NK-92 treated with Interleukin-12 subunit alpha and Interleukin-12 subunit beta, amount 100 ng/mL, for 24 hours (cell line): ENCODE measurements around the gene RIN2.

Experiments used
- DNase-seq: peaks from one replicate; lab custom pipeline; 2025; lab: John Stamatoyannopoulos, UW

The RIN2 gene

GRCh38 chr20:19765913-19766312 is 7.9 kb downstream of the RIN2 start:
- no peak for DNase-seq

- no peak for DNase-seq
Observed at GRCh38 chr20:19767070-19767469, 9.0 kb downstream of the RIN2 start.

DNA sequence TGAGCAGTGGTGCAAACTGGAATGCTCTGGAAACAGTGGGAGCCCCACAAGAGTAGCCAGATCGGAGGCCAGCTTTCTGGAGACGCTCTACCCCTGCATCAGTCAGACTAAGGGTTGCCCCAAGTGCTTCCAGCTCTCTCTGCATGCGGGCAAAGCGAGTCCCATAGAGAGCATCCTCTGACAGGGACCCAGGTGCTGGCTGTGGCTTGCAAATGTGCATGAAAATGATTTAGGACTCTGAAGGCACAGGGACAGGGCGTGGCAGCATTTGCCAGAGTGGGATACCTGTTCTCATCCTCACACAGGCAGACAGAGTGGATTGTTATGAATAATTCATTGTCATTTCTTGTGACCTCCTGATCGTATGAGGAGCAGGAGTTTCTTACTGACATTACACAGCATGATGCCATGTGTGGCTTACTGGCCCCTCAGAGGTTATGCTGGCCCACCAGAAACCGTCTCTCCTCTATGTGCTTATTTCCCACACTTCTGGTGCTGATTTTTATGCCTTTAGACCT is 10.3 kb downstream of the RIN2 start:
- no peak for DNase-seq

DNA sequence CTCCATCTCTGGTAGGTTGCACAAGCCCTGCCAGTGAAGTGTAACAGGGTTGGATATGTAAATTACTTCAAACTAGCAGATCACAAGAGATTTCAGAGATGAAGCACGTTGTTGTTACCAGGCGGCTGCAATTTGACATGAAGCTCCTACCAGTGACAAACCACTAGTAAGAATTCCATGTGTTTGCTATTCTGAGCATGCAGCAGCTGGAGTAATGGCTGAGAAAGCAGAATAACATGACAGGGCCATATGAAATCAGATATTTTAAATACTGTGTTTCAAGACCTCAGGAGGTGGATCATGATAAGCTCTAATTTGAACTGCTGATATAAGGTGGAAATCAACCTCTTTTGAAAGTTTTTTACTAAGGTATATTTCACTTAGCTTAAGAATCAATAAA is 11.4 kb downstream of the RIN2 start:
- no peak for DNase-seq

DNA sequence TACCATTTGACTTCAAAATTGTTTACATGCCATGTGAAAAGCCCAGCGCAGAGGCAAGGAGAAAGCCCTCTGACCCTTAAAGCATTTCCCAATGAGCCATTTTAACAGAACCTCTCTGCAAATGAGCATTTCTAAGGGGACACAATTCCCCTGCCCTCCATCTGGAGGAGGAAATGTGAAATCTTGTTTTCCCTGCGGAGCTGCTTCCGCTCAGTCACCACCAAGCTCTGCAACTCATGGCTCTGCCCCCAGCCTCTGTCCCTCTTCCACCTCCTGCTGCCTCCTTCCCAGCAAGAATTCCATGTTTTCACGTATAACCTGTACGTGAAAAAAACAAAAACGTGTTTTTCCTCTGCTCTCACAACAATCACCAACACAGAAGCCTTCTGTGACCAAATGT is 12.3 kb downstream of the RIN2 start:
- no peak for DNase-seq

DNA sequence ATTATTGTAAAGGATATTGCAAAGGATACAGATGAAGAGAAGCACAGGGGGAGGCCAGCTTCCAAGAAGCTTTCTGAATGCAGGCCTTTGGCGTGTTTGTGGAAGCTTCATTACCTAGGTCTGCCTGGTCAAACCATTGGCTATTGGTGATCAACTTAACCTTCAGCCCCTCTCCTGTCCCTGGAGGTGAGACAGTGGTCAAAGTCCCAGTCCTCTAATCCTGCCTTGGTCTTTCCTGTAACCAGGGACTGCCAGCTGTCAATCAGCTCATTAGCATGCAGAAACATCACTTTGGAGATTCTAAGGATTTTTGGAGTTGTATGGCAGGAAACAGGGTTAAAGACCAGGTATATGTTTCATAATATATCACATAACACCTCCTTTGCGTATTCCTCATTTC is 13.0 kb downstream of the RIN2 start:
- DNase-seq, result no peak

DNA sequence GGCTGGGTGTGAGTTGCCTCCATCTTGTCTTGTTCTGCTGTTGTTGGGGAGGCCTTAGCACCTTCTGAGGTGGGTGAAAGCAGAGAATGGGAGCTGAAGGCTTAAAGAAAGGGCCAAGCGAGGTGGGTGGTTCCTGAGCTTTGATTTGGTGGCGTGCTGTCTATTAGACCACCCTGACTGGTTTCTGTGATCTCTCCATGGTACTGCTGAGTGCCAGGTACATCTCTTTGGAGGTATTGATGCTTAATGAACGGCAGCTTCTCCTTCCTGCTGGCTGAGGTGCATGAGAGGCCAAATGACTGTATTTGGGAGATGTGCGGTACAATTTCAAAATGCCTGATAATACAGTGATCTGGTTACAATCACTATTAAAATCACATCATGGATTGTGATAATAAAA is 15.4 kb downstream of the RIN2 start:
- DNase-seq, result no peak

- no peak for DNase-seq
Observed at GRCh38 chr20:19774135-19774933, 16.3 kb downstream of the RIN2 start.

DNA sequence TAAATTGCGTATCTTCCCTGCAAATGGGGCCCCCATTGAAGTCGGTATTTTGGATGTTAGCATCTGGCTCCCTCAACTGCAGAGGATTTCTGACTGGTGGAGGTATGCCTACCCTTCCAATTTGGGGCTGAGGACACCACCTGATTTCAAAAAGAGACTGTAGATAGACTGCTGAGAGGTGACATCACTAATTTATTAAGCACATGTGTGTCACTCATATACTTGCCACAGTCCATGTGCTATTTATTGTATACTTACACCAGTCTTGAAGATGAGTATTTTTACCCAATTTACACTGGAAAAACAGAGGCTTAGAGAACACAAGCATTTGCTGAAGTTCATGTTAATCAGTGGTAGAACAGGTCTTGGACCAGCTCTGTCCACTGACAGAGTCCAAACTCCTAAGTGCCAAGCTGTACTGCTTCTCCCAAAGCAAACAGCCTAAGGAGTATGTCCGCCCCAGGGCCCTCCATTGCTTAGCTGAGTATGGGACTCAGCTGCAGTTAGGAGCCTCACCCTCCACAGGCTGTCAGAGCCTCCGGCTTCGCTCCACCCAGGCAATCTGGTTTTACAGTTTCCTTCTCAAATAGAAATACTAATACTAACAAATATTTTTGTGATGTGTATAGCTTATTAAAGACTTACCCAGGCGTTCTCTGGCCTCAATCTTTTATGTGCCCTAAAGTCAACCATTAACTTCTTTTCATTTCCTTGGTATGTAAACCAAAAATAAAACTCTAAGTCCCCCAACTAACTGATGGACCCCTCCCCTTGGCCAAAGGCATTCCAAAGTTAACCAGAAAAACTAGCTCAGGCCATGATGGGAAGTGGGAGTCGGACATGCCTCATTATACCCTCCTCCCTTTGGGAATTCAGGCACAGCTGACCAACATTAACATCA is 17.5 kb downstream of the RIN2 start:
- DNase-seq, result no peak

DNA sequence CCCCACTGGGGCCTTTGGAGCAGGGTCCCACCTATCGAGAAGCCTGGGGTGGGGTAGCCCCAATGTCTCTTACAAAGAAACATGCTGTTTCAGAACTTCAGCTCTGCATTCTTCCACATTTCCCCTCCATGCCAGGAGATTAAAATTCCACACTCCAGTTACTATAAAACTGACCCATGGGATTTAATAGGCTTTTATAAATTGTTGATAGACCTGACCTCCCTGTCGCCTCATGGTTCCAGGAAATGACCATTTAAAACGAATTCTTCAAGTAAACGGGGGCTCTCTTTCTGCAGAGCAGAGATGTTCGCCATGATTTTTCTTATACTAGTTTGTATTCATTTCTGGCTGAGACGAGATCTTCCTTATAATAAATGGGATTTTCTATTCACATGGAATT is 19.3 kb downstream of the RIN2 start:
- DNase-seq, result no peak

GRCh38 chr20:19777981-19778380 is 19.9 kb downstream of the RIN2 start:
- DNase-seq, result no peak

GRCh38 chr20:19778404-19778803 is 20.3 kb downstream of the RIN2 start:
- DNase-seq, result no peak

DNA sequence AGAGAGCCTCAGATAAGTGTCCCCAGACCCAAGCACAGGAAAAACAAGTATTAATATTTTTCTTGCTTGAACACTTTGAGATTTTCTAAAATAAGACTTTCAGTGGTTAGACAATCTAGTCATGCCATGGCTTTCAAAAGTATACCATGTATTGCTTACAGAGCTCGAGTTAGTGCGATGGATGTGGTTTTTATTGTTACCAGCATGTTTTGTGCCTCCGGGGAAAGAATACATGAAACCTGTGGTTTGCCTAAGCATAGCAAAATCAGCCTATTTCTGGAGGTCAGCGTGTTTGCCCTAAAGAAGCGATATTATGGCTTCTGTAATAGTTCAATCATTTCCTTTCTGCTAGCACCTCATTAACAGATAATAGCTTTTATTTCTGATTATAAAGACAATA is 21.6 kb downstream of the RIN2 start:
- no peak for DNase-seq

DNA sequence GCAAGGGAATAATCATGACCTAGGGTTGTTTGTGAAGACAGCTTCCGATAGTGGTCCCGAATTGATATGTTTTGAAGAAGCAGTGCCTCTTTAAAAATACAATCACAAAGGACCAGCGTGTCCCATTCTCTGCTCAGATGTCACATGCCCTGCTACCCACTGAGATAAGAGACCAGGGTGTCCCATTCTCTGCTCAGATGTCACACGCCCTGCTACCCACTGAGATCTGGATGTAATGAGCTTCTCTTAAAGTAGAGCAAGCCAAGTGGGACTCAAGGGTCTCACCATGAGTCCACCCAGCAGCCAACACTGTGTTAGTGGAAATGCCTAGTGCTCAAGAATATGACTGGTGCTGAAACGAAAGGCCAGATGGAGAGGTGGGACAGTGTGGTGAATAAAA is 22.2 kb downstream of the RIN2 start:
- no peak for DNase-seq

DNA sequence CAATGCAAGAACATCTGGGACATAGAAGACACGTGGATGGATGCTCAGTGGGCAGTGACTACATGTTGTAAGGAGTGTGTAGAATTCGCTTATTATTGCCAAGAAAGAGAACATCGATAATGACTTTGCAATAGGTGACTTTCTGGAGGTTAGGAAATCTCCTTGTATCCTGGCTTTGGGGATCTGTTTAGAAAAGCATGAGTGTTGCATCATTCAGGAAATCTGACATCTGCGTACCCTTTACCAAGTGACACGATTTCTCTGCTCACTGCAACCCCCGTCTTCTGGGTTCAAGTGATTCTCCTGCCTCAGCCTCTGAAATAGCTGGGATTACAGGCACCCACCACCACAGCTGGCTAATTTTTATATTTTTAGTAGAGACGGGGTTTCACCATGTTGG is 23.2 kb downstream of the RIN2 start:
- DNase-seq, result no peak

GRCh38 chr20:19782669-19783068 is 24.6 kb downstream of the RIN2 start:
- DNase-seq, result no peak

DNA sequence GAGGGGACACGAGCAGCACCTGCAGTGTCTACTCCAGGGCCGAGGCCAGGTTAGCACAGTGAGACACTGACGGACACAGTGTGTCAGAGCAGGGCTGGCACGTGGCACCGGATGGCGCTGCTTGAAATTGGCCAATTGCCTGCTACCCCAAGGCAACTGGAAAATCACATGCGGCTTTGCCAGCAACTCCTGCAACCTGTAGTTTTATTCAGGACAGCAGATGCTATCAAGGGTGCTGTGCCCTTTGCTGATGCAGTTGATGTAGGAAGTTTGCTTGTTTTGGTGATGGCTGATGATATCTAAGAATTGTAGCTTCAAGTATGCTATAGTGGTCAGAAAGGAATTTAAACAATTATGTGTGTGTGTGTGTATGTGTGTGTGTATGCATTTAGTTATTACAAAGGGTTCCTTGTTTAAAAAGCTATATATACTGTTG is 25.9 kb downstream of the RIN2 start:
- DNase-seq, result no peak

DNA sequence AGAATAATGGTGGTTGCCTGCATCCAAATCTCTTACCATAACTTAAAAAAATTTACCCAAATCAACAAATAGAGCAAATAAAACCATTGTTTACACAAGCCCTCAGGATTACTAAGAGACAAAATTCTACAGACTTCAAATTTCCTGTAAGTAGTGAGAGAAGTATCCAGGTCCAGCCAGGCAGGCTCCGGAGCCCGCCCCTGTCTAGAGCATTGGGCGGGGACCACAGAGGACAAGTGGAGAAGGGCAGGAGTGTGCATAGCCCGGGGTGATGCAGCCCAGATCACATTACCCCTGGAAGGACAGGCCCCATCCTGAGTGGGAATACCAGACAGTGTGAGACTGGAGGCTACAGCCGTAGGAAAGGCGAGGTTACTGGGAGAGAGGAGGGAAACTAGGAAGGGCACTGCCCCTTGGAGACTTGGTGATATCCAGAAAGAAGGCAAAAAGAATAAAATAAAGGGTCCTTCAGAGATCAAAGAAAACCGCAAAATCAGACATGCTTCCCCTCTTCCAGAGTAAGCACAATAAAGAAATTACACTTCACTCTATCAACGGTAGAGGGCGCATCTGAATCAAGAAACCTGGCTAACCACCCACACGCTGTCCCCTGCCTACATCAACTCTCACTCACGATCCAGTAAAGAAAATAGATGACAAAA is 26.6 kb downstream of the RIN2 start:
- DNase-seq, result no peak

- no peak for DNase-seq
Observed at GRCh38 chr20:19785173-19785982, 27.3 kb downstream of the RIN2 start.

DNA sequence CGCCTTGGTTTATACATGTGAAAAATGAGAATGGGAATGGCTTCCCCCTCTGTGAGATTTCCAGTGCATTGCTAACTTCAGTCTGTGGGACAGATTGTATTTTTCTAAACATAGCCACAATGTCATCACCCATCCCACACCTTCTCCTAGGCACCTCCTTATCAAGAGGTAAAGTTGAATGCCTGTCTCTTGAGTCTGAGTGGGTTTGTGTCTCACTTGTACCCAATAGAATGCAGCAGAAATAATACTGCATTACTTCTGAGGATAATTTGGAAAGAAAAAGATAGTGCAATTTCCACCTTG is 27.9 kb downstream of the RIN2 start:
- no peak for DNase-seq

DNA sequence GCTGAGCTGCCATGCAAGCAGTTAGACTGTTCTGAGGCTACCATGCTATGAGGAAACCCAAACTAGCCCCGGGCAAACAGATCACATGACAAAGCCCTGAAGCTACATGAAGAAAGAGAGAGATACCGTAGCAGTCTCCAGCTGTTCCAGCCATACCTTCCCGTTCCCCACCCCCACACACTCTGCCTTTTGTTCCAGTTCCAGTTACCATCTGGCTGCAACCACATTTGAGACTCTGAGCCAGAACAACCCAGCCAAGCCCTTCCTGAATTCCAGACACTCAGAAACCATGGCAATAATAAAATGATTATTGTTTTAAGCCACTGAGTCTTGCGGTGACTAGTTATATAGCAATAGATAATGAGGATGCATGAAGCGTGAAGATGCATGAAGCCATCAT is 28.3 kb downstream of the RIN2 start:
- no peak for DNase-seq

- no peak for DNase-seq
Observed at GRCh38 chr20:19787366-19787765, 29.3 kb downstream of the RIN2 start.
